Kidney (tissue), 14 donors: ENCODE measurements around the gene MED10. TPM values are rescaled to one million over a fixed set of nuclear protein-coding genes. Genes with fewer than 3 reads are reported as not detected.

ENCODE experiments used
- DNase-seq, 5 donors: peaks; one replicate each; pipeline ENCODE4 v3.0.0-alpha.2; 2013 to 2020
- FAIRE-seq: peaks from 2 replicates; lab custom pipeline; 2012; peaks lifted over from hg19 to GRCh38; lab: Jason Lieb, UNC
- H3K27ac ChIP-seq, 2 donors: one replicate each; pipeline ENCODE4 v1.7.0; 2013; ENCODE audit warnings: low read depth in 2 of 2, low read length in 2 of 2, inconsistent platforms in 1 of 2
- H3K27me3 ChIP-seq: one replicate; pipeline ENCODE4 v1.7.1; 2013; ENCODE audit warnings: low read length, inconsistent platforms; ENCODE audit not compliant: control insufficient read depth, insufficient read depth
- H3K36me3 ChIP-seq, 3 donors: one replicate each; pipeline versions ENCODE4 v1.7.0 to v1.7.1; 2013; ENCODE audit warnings: low read length in 3 of 3, control low read depth in 1 of 3, inconsistent platforms in 1 of 3; ENCODE audit not compliant: insufficient read depth in 3 of 3, control insufficient read depth in 2 of 3
- H3K4me1 ChIP-seq, 3 donors: one replicate each; pipeline versions ENCODE4 v1.7.0 to v1.7.1; 2013; ENCODE audit warnings: low read length in 3 of 3, inconsistent platforms in 1 of 3, low read depth in 1 of 3; ENCODE audit not compliant: control insufficient read depth in 2 of 3, insufficient read depth in 2 of 3
- H3K4me3 ChIP-seq, 3 donors: one replicate each; pipeline versions ENCODE4 v1.7.0 to v1.8.1; 2013; ENCODE audit warnings: low read length in 3 of 3, control low read depth in 1 of 3, inconsistent platforms in 1 of 3
- H3K9ac ChIP-seq, 3 donors: one replicate each; pipeline versions ENCODE4 v1.7.0 to v1.7.1; 2013; ENCODE audit warnings: low read length in 3 of 3, control low read depth in 1 of 3, inconsistent platforms in 1 of 3
- H3K9me3 ChIP-seq, 3 donors: one replicate each; pipeline versions ENCODE4 v1.7.0 to v1.7.1; 2013; ENCODE audit warnings: low read length in 3 of 3, control low read depth in 1 of 3, inconsistent platforms in 1 of 3; ENCODE audit not compliant: control insufficient read depth in 2 of 3, insufficient read depth in 1 of 3
- CTCF ChIP-seq: IDR thresholded peaks from 3 replicates; pipeline ENCODE4 v1.5.1; 2012; ENCODE audit warnings: mild to moderate bottlenecking, moderate library complexity, borderline replicate concordance; ENCODE audit not compliant: insufficient read depth; ENCODE audit errors: extremely low read depth
- intact Hi-C: fragments of 100-400 bp; cut with DNase I; formaldehyde crosslinking; loops from one replicate; pipeline ENCODE4 v1.11.1; 2022
- polyA plus RNA-seq: library from polyadenylated mRNA; stranded (reverse); fragments of 350-450 nt; fragmentation: Illumina TruSeq; extraction: RNeasy Lipid Tissue Mini Kit (QIAGEN cat#74804); gene quantifications from one replicate; pipeline ENCODE4 v1.2.3, GENCODE V29; 2014; ENCODE audit warnings: low read depth, low replicate concordance; ENCODE audit not compliant: insufficient read depth
- total RNA-seq: library from RNA; stranded (reverse); fragmentation: NEBNext Ultra II Directional; extraction: Animal tissue kit (Norgen Biotek cat#: 25700); gene quantifications from one replicate; pipeline ENCODE4 v1.2.1, GENCODE V29; 2021
- donor health status: control.
- donor health status: control.
- donor health status: control.
- donor health status: control.
- donor health status: control.
- donor health status: DM: yes; HTN: yes; CAD: no.
- donor health status: Normal renal cell carcinoma (clear cell type).

MED10 gene
- total and polyA plus RNA-seq, 2 donors from 2014 or later = 25.9 to 32.3 TPM

DNA sequence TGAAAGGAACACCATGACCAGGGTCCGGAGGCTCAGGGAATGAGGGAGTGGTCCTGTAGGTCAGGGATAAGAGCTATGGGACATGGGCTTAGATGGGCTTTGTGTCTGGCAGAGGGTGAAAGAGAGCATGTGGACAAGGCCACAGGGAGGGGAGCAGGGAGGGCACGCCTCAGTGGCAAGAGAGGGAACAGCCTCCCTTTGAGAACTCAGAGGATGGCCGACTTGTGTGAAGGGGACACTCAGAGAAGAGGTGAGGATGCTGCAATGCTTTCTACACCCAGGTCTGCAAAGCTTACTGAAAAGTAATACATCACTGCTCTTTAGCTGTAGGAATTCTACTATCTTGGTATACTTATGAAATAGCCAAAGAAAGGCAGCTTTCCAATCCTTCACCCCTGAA is 23.5 kb downstream of the MED10 start:
- FAIRE-seq = no peak
- intact Hi-C loops = no loop called here
- no peak for DNase-seq

DNA sequence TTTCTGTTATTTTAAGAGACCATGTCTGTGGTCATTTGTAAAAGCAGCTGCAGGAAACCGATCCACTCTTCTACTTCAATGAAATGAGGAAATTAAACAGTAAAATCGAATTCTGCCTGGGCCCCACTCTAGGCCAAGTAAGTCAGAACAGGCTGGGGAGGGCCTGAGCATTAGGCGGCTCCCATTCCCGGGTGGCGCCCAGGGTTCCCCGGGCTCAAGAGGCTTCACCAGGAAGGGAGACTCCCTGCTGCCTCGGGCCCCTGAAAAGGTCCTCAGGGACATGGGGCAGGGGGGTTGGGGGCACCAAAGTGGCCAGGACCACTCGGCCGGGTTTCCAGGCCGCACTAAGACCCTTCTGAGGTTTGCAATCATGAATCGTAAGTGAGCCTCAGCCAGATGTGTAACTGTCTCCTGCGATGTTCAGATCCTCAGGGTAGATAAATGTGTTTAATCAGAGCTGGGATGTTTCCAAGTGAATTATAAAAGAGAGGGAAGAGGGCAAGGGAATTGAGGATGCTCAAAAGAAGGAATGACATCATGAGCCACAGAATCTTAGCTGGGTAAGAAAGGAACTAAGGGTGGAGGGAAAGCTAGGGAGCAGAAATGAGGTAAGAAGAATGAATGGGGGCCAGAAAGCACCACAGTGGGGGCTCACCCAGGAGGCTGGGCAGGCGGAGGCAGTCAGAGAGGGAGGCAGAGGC is 24.6 kb downstream of the MED10 start:
- no peak overlapping the region for H3K27ac ChIP-seq
- DNase-seq = no peak
- no peak overlapping the region for H3K9ac ChIP-seq
- H3K9me3 ChIP-seq = no peaks in the 10 kb centered on the region
- intact Hi-C loops = no loop called here
- H3K27me3 ChIP-seq = no peaks in the 10 kb centered on the region
- peaks cover 0 to 2% (median 0%) of the 10 kb centered on the region in 3 donors for H3K36me3 ChIP-seq
- FAIRE-seq = no peak
- no peak for TF ChIP-seq CTCF
- H3K4me1 ChIP-seq = no peaks in the 10 kb centered on the region
- no peak overlapping the region for H3K4me3 ChIP-seq

More for the DNA sequence above, 23.5 kb downstream of the MED10 start:
- Histone ChIP-seq H3K27me3 (no peaks in the 10 kb centered on the region), H3K27ac (no peak overlapping the region), H3K9me3 (no peaks in the 10 kb centered on the region), H3K4me3 (no peak overlapping the region), H3K9ac (no peak overlapping the region), H3K4me1 (no peaks in the 10 kb centered on the region), H3K36me3 (peaks cover 0 to 2% (median 0%) of the 10 kb centered on the region in 3 donors)
- TF ChIP-seq CTCF = no peak

DNA sequence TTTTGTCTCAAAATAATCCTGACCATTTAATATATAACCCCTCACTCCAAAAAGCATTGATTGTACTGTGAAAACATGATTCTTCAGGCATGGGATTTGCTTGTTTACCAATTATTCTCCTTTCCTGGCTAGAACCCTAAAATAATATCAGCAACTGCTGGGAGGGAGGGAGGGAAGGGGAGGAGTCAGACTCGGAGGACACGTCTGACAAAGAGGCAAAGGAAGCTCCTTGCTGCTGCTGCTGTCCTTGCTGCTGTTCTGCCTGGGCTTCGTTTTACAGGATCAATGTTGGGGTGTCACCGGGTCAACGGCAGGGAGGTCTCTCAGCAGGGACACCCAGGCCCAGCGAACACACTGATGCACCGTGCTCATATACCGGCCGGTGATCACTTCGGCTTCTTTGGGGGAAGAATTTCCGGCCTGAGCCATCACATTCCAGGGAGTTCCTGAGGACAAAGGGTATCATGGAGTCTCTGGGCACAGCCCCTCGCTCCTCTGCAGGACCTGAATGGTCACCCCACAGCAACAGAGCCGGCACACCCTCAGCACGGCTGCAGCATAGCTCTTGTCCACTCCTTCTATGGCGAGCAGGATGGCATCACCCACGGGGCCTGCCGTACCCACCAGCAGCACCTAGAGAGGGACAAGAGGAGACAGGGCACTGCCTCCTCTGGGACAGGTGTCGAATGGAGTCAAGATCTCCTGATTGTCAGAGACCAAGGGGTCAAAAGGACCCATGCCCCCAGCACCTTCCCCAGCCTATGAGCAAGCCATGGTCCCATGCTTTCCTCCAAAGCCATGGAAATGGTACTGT is 27.9 kb downstream of the MED10 start:
- no peak overlapping the region for H3K27ac ChIP-seq
- H3K9me3 ChIP-seq = no peaks in the 10 kb centered on the region
- FAIRE-seq = no peak
- DNase-seq = peak in 1 of 5 donors; percentile 18
- no peak for TF ChIP-seq CTCF
- no peak overlapping the region for H3K9ac ChIP-seq
- H3K27me3 ChIP-seq = no peaks in the 10 kb centered on the region
- no peak overlapping the region for H3K4me3 ChIP-seq
- intact Hi-C loops = no loop called here
- no peaks in the 10 kb centered on the region for H3K4me1 ChIP-seq
- H3K36me3 ChIP-seq = no peaks in the 10 kb centered on the region
